ENCODE data around the gene IBSP. TPM values are rescaled to one million over a fixed set of nuclear protein-coding genes. Genes with fewer than 3 reads are reported as not detected.

The IBSP gene
- total RNA-seq, 1 donor from 2014 or later, result not detected

GRCh38 chr4:87785731-87786509 lies 13.4 kb upstream of the IBSP start:
- no peak for DNase-seq (ENCODE audit: low read depth)
- Histone ChIP-seq H3K27me3 (ENCODE audit: control insufficient read depth, insufficient read depth, low read length) (no peaks in the 10 kb centered on the region), H3K36me3 (ENCODE audit: control insufficient read depth, insufficient read depth, low read length) (no peaks in the 10 kb centered on the region), H3K4me3 (ENCODE audit: low read depth, low read length) (no peak overlapping the region)
- TF ChIP-seq, protein P1, sequence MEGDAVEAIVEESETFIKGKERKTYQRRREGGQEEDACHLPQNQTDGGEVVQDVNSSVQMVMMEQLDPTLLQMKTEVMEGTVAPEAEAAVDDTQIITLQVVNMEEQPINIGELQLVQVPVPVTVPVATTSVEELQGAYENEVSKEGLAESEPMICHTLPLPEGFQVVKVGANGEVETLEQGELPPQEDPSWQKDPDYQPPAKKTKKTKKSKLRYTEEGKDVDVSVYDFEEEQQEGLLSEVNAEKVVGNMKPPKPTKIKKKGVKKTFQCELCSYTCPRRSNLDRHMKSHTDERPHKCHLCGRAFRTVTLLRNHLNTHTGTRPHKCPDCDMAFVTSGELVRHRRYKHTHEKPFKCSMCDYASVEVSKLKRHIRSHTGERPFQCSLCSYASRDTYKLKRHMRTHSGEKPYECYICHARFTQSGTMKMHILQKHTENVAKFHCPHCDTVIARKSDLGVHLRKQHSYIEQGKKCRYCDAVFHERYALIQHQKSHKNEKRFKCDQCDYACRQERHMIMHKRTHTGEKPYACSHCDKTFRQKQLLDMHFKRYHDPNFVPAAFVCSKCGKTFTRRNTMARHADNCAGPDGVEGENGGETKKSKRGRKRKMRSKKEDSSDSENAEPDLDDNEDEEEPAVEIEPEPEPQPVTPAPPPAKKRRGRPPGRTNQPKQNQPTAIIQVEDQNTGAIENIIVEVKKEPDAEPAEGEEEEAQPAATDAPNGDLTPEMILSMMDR (IDR thresholded peaks at IDR 0.05; ENCODE audit: insufficient read depth, low read length, poor library complexity, severe bottlenecking), result no peak

GRCh38 chr4:87802858-87803257 lies 3.5 kb downstream of the IBSP start:
- Histone ChIP-seq H3K27me3 (ENCODE audit: control insufficient read depth, insufficient read depth, low read length) (no peaks in the 10 kb centered on the region), H3K36me3 (ENCODE audit: control insufficient read depth, insufficient read depth, low read length) (no peaks in the 10 kb centered on the region), H3K4me3 (ENCODE audit: low read depth, low read length) (no peak overlapping the region)
- TF ChIP-seq, protein P1 (IDR thresholded peaks at IDR 0.05; ENCODE audit: insufficient read depth, low read length, poor library complexity, severe bottlenecking), result no peak
- no peak for DNase-seq (ENCODE audit: low read depth)

DNA sequence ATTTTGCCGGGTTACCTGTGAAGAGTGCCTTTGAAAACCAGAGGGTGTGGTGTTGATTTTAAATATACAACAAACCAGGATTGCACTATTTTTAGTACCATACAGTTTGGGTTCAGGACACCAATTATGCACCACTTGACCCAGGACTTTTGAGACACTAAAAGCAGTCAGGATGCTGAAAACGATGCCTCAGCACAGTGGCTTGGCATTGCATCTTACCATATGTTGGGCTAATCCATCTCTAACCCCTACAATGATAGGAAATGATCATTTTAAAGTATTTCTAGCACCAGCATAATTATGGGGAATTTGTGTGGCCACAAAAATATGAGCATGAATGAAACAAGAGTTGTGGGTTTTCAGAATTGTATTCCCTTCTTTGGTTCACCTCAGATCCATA lies 4.1 kb downstream of the IBSP start:
- Histone ChIP-seq H3K27me3 (ENCODE audit: control insufficient read depth, insufficient read depth, low read length) (no peaks in the 10 kb centered on the region), H3K4me3 (ENCODE audit: low read depth, low read length) (no peak overlapping the region), H3K36me3 (ENCODE audit: control insufficient read depth, insufficient read depth, low read length) (no peaks in the 10 kb centered on the region)
- DNase-seq (ENCODE audit: low read depth), result no peak
- TF ChIP-seq, protein P1 (IDR thresholded peaks at IDR 0.05; ENCODE audit: insufficient read depth, low read length, poor library complexity, severe bottlenecking), result no peak

GRCh38 chr4:87804871-87805270 lies 5.5 kb downstream of the IBSP start:
- Histone ChIP-seq H3K36me3 (ENCODE audit: control insufficient read depth, insufficient read depth, low read length) (no peaks in the 10 kb centered on the region), H3K4me3 (ENCODE audit: low read depth, low read length) (no peak overlapping the region), H3K27me3 (ENCODE audit: control insufficient read depth, insufficient read depth, low read length) (no peaks in the 10 kb centered on the region)
- no peak for DNase-seq (ENCODE audit: low read depth)
- TF ChIP-seq, protein P1 (IDR thresholded peaks at IDR 0.05; ENCODE audit: insufficient read depth, low read length, poor library complexity, severe bottlenecking), result no peak

GRCh38 chr4:87805971-87806370 lies 6.6 kb downstream of the IBSP start:
- TF ChIP-seq, protein P1 (IDR thresholded peaks at IDR 0.05; ENCODE audit: insufficient read depth, low read length, poor library complexity, severe bottlenecking), result no peak
- Histone ChIP-seq H3K36me3 (ENCODE audit: control insufficient read depth, insufficient read depth, low read length) (no peaks in the 10 kb centered on the region), H3K4me3 (ENCODE audit: low read depth, low read length) (no peak overlapping the region), H3K27me3 (ENCODE audit: control insufficient read depth, insufficient read depth, low read length) (no peaks in the 10 kb centered on the region)
- no peak for DNase-seq (ENCODE audit: low read depth)

DNA sequence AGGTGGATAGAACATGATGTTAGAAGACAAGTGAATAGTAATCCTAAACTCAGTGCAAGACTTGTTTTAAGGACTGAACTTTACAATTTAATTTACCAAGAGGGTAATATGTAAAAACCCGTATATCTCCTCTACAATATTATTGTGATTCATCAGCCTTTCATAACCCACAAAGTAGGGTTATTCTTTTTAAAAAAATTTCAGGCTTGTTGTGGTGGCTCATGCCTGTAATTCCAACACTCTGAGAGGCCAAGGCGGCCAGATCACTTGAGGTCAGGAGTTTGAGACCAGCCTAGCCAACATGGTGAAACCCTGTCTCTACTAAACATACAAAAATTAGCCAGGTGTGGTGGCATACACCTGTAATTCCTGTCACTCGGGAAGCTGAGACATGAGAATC lies 7.2 kb downstream of the IBSP start:
- no peak for DNase-seq (ENCODE audit: low read depth)
- TF ChIP-seq, protein P1 (IDR thresholded peaks at IDR 0.05; ENCODE audit: insufficient read depth, low read length, poor library complexity, severe bottlenecking), result no peak
- Histone ChIP-seq H3K4me3 (ENCODE audit: low read depth, low read length) (no peak overlapping the region), H3K36me3 (ENCODE audit: control insufficient read depth, insufficient read depth, low read length) (no peaks in the 10 kb centered on the region), H3K27me3 (ENCODE audit: control insufficient read depth, insufficient read depth, low read length) (no peaks in the 10 kb centered on the region)

All from kidney epithelial cell (primary cell).